Stimulated activated naive CD8-positive, alpha-beta T cell treated with anti-CD3 and anti-CD28 coated beads, Interleukin-15, amount 100 ng/mL, for 72 hours (primary cell): ENCODE results near the gene REEP3.

Source experiments
- ATAC-seq: fragments of 150-1000 bp; cut with Tn5 transposase; 2 replicates; pipeline ENCODE4 v1.10.0; 2021; ENCODE audit warnings: mild to moderate bottlenecking, moderate library complexity
- DNase-seq, 2 donors: peaks; one replicate each; pipeline ENCODE4 v3.0.0; 2021 to 2022
- H3K27ac Mint-ChIP-seq, 2 donors: one replicate each; pipeline ENCODE4 v1.8.0; 2022; ENCODE audit warnings: mild to moderate bottlenecking in 2 of 2, mixed read lengths in 2 of 2, moderate library complexity in 2 of 2
- H3K27me3 Mint-ChIP-seq: one replicate; pipeline ENCODE4 v1.8.0; 2022; ENCODE audit warnings: mixed read lengths
- H3K4me1 Mint-ChIP-seq: one replicate; pipeline ENCODE4 v1.8.0; 2022; ENCODE audit warnings: mild to moderate bottlenecking, mixed read lengths
- H3K4me3 Mint-ChIP-seq, 2 donors: one replicate each; pipeline ENCODE4 v1.8.0; 2022; ENCODE audit warnings: mild to moderate bottlenecking in 2 of 2, mixed read lengths in 2 of 2, moderate library complexity in 1 of 2
- H3K9me3 Mint-ChIP-seq, 2 donors: one replicate each; pipeline ENCODE4 v1.8.0; 2022; ENCODE audit warnings: mixed read lengths in 2 of 2

Gene REEP3

GRCh38 chr10:63619426-63619825 lies 98.2 kb downstream of the REEP3 start:
- Mint-ChIP-seq H3K27ac (no peak overlapping the region), H3K27me3 (no peaks in the 10 kb centered on the region), H3K9me3 (no peaks in the 10 kb centered on the region), H3K4me3 (no peak overlapping the region), H3K4me1 (no peaks in the 10 kb centered on the region)
- DNase-seq (no peak), ATAC-seq (no peak)

DNA sequence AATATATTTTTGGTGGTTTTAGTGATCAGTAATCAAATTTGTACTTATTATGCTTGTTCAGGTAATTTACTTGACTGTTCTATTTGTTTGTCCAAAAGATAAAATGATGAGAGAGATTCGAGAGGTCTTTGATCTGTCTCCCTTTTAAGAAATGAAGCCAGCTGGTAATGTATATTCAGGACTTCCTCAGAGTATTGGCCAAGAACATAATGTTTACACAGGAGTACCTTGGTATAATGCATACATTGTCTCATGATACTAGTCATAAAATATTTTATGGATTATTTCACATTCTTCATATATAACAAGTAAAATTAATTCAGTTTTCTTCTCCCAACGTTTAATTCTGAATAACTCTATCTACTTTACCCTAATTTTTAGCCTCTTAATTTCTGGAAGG lies 100.9 kb downstream of the REEP3 start:
- Mint-ChIP-seq H3K9me3 (no peaks in the 10 kb centered on the region), H3K27me3 (no peaks in the 10 kb centered on the region), H3K4me1 (no peaks in the 10 kb centered on the region), H3K27ac (no peak overlapping the region), H3K4me3 (no peak overlapping the region)
- DNase-seq (no peak), ATAC-seq (no peak)

DNA sequence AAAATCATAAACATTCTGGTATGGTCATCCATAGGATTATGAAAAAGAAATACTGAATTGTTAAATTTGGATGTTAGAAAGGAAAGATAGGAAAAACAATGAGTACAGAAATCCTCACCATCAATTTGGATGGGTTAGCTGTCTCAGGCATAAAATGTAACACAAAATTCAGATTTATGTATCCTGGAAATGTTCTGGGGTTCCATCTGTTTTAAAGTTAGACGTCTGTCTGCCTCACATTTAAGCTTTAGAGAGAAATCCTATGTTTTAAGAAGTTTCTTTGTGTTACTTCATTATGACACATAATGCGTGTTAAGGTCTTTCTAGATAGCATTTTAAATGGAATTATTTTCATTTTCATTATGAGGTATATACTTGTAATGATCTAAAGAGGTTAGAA lies 103.5 kb downstream of the REEP3 start:
- no peak overlapping the region for H3K27ac Mint-ChIP-seq
- peaks cover 19% of the 10 kb centered on the region for H3K4me1 Mint-ChIP-seq
- H3K27me3 Mint-ChIP-seq, result no peaks in the 10 kb centered on the region
- no peaks in the 10 kb centered on the region for H3K9me3 Mint-ChIP-seq
- no peak for DNase-seq
- ATAC-seq, result no peak
- no peak overlapping the region for H3K4me3 Mint-ChIP-seq

GRCh38 chr10:63627396-63627795 lies 106.2 kb downstream of the REEP3 start:
- H3K27me3 Mint-ChIP-seq, result no peaks in the 10 kb centered on the region
- H3K4me1 Mint-ChIP-seq, result peaks cover 31% of the 10 kb centered on the region
- ATAC-seq (no peak), DNase-seq (no peak)
- no peak overlapping the region for H3K27ac Mint-ChIP-seq
- H3K4me3 Mint-ChIP-seq, result no peak overlapping the region
- H3K9me3 Mint-ChIP-seq, result no peaks in the 10 kb centered on the region

DNA sequence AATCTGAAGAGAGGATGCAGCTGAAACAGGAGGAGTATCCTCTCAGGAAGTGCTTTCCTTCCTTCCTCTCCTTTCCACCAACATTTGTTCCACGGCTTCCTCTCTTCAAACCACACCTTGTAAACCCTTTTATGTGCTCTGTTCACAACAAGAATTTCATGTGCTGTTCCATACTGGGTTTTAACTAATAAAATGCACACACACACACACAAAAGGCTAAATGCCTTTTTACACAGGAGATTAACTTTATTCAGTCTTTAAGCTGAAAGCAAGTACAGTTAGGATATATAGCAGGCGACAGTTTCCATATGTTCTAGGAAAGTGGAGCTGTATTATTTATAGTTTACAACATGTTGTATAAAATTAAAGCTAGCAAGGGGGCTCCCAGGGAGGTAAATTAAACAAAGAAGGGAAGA lies 106.7 kb downstream of the REEP3 start:
- DNase-seq (no peak), ATAC-seq (no peak)
- H3K4me3 Mint-ChIP-seq, result no peak overlapping the region
- no peaks in the 10 kb centered on the region for H3K27me3 Mint-ChIP-seq
- H3K27ac Mint-ChIP-seq, result no peak overlapping the region
- no peaks in the 10 kb centered on the region for H3K9me3 Mint-ChIP-seq
- peaks cover 31% of the 10 kb centered on the region for H3K4me1 Mint-ChIP-seq

- H3K27ac Mint-ChIP-seq, result peak overlapping the region; percentile 76 to 85
- no peaks in the 10 kb centered on the region for H3K27me3 Mint-ChIP-seq
- H3K4me3 Mint-ChIP-seq, result peak overlapping the region; percentile 95 to 96
- DNase-seq (peak in 1 of 2 donors; percentile 15), ATAC-seq (no peak)
- H3K9me3 Mint-ChIP-seq, result no peaks in the 10 kb centered on the region
- peaks cover 33% of the 10 kb centered on the region for H3K4me1 Mint-ChIP-seq
These were observed 107.5 kb downstream of the REEP3 start for GRCh38 chr10:63628526-63629362.

GRCh38 chr10:63629363-63630084 lies 108.3 kb downstream of the REEP3 start:
- Mint-ChIP-seq H3K4me3 (peak overlapping the region; percentile 95 to 96), H3K27me3 (no peaks in the 10 kb centered on the region), H3K27ac (peak overlapping the region; percentile 85), H3K9me3 (no peaks in the 10 kb centered on the region), H3K4me1 (peaks cover 40% of the 10 kb centered on the region)
- DNase-seq (peak; percentile 82 to 84), ATAC-seq (peak; percentile 83)

GRCh38 chr10:63630085-63630930 lies 109.1 kb downstream of the REEP3 start:
- Mint-ChIP-seq H3K27me3 (no peaks in the 10 kb centered on the region), H3K4me1 (peaks cover 40% of the 10 kb centered on the region), H3K9me3 (no peaks in the 10 kb centered on the region), H3K27ac (peak overlapping the region; percentile 84 to 91), H3K4me3 (peak overlapping the region; percentile 95 to 96)
- ATAC-seq (peak; percentile 77), DNase-seq (peak; percentile 78 to 83)

DNA sequence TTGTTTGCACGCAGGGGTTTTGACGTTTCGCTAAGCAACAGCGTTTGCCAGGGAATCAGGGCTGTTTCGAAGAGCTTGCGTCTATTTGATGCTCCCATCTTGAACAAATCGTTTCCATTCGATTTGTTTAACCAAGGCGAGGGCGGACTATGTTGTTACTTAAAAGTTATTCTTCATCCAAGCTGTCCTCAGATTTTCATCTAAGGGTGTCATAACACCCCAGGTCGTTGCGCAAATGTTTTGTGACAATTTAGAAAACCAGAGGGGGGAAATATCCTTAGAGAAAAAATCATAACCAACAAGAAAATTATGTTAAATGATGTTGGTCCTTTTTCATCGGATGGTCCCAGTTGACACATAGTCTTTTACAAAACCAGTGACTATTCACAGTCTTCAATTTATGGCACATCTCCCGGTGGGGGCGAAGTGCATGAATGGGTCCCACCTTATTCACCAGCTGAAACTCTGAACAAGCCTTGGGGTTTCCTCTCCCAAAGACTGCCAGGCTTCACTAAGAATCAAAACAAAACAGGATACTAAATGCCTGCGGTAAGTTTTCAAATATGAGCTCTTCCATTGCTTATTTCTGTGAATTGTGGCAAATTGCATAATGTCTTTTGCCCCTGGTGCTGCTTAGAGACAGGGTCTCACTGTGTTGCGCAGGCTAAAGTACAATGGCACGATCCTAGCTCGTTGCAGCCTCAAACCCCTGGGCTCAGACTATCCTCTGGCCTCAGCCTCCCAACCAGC lies 109.9 kb downstream of the REEP3 start:
- H3K27me3 Mint-ChIP-seq, result no peaks in the 10 kb centered on the region
- H3K27ac Mint-ChIP-seq, result peak overlapping the region; percentile 84 to 91
- H3K4me3 Mint-ChIP-seq, result peak overlapping the region; percentile 95 to 96
- peaks cover 40% of the 10 kb centered on the region for H3K4me1 Mint-ChIP-seq
- ATAC-seq, result no peak
- DNase-seq, result no peak
- no peaks in the 10 kb centered on the region for H3K9me3 Mint-ChIP-seq

DNA sequence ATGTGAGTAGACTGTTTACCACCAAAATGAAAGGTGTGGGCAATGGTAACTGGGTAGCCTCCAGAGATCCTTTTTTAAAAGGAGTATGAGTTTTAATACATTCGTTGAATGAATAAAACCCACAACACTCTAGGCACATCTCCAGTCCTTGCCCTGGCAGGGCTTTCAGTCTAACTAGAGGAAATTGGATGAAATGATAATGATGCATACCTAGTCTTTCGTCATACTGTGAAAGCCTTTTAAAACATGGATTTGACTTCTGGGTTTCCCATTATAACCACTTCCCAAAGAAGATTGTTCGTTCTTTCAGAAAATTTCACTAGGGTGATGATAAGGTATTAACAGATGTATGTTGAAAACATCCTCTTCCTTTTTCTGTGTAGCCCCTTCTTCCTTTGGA lies 110.8 kb downstream of the REEP3 start:
- no peak overlapping the region for H3K27ac Mint-ChIP-seq
- no peak overlapping the region for H3K4me3 Mint-ChIP-seq
- DNase-seq, result no peak

DNA sequence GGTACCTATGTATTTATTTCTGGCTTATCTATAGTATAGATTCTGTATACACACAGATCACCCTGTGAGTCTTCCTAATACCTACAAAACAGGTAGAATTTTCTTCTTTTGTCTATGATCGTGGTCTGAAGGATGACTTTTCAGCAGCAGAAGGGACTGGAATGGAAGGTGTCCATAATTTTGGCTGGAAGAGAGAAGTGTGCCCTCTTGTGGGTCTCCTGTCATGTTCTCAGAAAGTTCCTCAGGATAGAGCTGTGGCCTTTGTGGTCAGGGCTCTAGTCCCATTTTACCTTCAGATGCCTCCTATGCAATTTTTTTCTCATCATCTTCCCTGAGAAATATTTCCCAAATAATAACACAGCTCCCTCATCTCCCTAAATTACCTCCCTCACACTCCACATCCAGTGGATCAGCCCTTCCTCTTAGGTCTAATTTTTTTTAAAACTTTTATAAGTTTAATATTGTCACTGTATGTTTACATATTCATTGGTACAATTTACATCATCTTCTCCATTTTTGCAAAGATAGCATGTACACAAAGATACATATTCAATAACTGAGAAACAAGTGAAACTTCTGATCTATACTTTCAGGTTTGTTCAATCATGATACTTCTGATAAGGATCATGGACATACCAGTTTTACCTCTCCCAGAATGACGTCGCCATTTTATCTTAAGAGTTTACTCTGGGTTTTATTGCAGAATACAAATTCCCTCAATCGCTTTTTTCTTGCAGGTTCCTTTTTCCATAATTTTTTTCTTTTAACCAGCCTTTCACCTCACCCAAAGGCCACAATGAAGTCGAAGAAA lies 112.7 kb downstream of the REEP3 start:
- H3K27ac Mint-ChIP-seq, result no peak overlapping the region
- DNase-seq, result no peak
- H3K4me1 Mint-ChIP-seq, result peaks cover 26% of the 10 kb centered on the region
- ATAC-seq, result no peak
- no peaks in the 10 kb centered on the region for H3K9me3 Mint-ChIP-seq
- H3K4me3 Mint-ChIP-seq, result no peak overlapping the region
- H3K27me3 Mint-ChIP-seq, result no peaks in the 10 kb centered on the region

More for the DNA sequence above, 110.8 kb downstream of the REEP3 start:
- H3K9me3 Mint-ChIP-seq, result no peaks in the 10 kb centered on the region
- peaks cover 40% of the 10 kb centered on the region for H3K4me1 Mint-ChIP-seq
- H3K27me3 Mint-ChIP-seq, result no peaks in the 10 kb centered on the region
- ATAC-seq, result no peak

- H3K27ac Mint-ChIP-seq, result no peak overlapping the region
- peaks cover 21% of the 10 kb centered on the region for H3K4me1 Mint-ChIP-seq
- no peak for DNase-seq
These were observed 113.4 kb downstream of the REEP3 start for GRCh38 chr10:63634488-63635065.

GRCh38 chr10:63636812-63637211 lies 115.6 kb downstream of the REEP3 start:
- Mint-ChIP-seq H3K4me1 (peaks cover 8% of the 10 kb centered on the region), H3K9me3 (no peaks in the 10 kb centered on the region), H3K4me3 (no peak overlapping the region), H3K27ac (no peak overlapping the region), H3K27me3 (peaks cover 1% of the 10 kb centered on the region)
- ATAC-seq (no peak), DNase-seq (no peak)

More at GRCh38 chr10:63634488-63635065, 113.4 kb downstream of the REEP3 start:
- no peaks in the 10 kb centered on the region for H3K9me3 Mint-ChIP-seq
- no peaks in the 10 kb centered on the region for H3K27me3 Mint-ChIP-seq
- no peak overlapping the region for H3K4me3 Mint-ChIP-seq
- no peak for ATAC-seq

DNA sequence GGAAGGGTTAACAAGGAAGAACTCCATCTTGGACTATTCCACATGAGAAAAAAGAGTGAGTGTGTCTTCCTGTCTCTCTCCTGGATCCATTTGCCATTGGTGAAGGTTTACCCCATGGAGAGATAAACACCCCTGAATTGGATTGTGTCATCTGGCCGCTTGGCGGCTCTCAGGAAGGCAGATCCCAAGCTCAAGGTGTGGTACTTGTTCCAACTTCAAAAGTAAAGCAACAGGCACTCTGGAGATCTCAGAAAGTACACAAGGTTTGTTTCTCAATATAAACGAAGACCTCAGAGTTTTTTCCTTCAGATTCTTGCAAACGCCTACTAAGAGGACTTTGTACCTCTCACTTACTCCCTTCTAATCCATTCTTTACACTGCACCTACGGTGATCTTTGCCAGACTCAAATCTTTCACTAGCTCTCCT lies 116.7 kb downstream of the REEP3 start:
- no peak for DNase-seq
- Mint-ChIP-seq H3K27me3 (peaks cover 12% of the 10 kb centered on the region), H3K4me3 (no peak overlapping the region), H3K4me1 (peaks cover 8% of the 10 kb centered on the region), H3K27ac (no peak overlapping the region), H3K9me3 (no peaks in the 10 kb centered on the region)
- no peak for ATAC-seq
